Psoas muscle (tissue), 8 donors: ENCODE data around the gene RASD1. TPM values are rescaled to one million over a fixed set of nuclear protein-coding genes. Genes with fewer than 3 reads are reported as not detected.

Experiments
- ATAC-seq, 4 donors: fragments of 200-7000 bp; cut with Tn5 transposase; one replicate each; pipeline ENCODE4 v1.9.1; 2020; ENCODE audit warnings: moderate library complexity in 3 of 4, mild to moderate bottlenecking in 2 of 4
- DNase-seq, 2 donors: peaks; one replicate each; pipeline ENCODE4 v3.0.0-alpha.2; 2020
- H3K27ac ChIP-seq: fragments of 200-600 bp; one replicate; pipeline ENCODE4 v1.8.0; 2022
- H3K27me3 ChIP-seq, 3 donors: fragments of 200-600 bp in 1 of 3; one replicate each; pipeline versions ENCODE4 v1.6.1 to v1.8.0; 2013 to 2022; ENCODE audit warnings: low read length in 2 of 3, mild to moderate bottlenecking in 2 of 3, moderate library complexity in 1 of 3; ENCODE audit not compliant: insufficient read depth in 3 of 3
- H3K36me3 ChIP-seq, 2 donors: fragments of 200-600 bp in 1 of 2; one replicate each; pipeline versions ENCODE4 v1.6.1 to v1.8.0; 2013 to 2022; ENCODE audit warnings: low read depth in 1 of 2, mild to moderate bottlenecking in 1 of 2, moderate library complexity in 1 of 2; ENCODE audit not compliant: insufficient read depth in 1 of 2
- H3K4me1 ChIP-seq: fragments of 200-600 bp; one replicate; pipeline ENCODE4 v1.8.0; 2022
- H3K4me3 ChIP-seq: fragments of 200-600 bp; one replicate; pipeline ENCODE4 v1.8.0; 2022; ENCODE audit warnings: mild to moderate bottlenecking
- H3K9me3 ChIP-seq: fragments of 200-600 bp; one replicate; pipeline ENCODE4 v1.8.0; 2022
- CTCF ChIP-seq: fragments of 200-600 bp; IDR thresholded peaks from one replicate; pipeline ENCODE4 v1.8.0; 2022; ENCODE audit warnings: antibody characterized with exemption
- WGBS, 3 donors: extraction: QIAGEN DNeasy Blood & Tissue Kit; methylation state at CpG; one replicate each; pipeline versions ENCODE4 v1.1.6 to v1.1.7; 2013; 5-methylcytosine and 5-hydroxymethylcytosine counted together
- intact Hi-C, 2 donors: fragments of 100-400 bp; cut with DNase I; formaldehyde crosslinking; loops; one replicate each; pipeline versions ENCODE4 v1.11.0 to v1.14.2; 2022
- polyA plus RNA-seq, 3 donors: library from polyadenylated mRNA; stranded (reverse); fragments of 200-250 nt; gene quantifications; one replicate each; pipeline ENCODE4 v1.2.3, GENCODE V29; 2013
- total RNA-seq, 4 donors: library from RNA; stranded (reverse); fragmentation: NEBNext Ultra II Directional in 2 of 4; extraction: Animal tissue kit (Norgen Biotek cat#: 25700) in 2 of 4; gene quantifications; one replicate each; pipeline versions ENCODE4 v1.2.1 to v1.2.4, GENCODE V29; 2021 to 2023
- donor health status: healthy with polysubstance abuse.
- donor health status: DM: no; HTN: no; CAD: no; lungs with moderate emphysema.
- donor health status: Bipolar disorder and iron deficiency.
- donor health status: healthy.
- donor health status: DM: yes; HTN: yes; CAD: no.
- donor health status: DM: no; HTN: no; CAD: no.
- donor health status: DM: no; HTN: no; CAD: no.
- donor health status: DM: yes; HTN: yes; CAD: no.

The RASD1 gene
- total and polyA plus RNA-seq, 7 donors, result 4.4 to 436 (median 26.5) TPM

GRCh38 chr17:17469358-17469757 is 26.8 kb downstream of the RASD1 start:
- intact Hi-C loops, result loop anchor here in 1 of 2 donors (5.0 kb wide), 1 partner anchor 37 kb away; no protein-coding TSS in a partner anchor
- Histone ChIP-seq H3K36me3 (no peaks in the 10 kb centered on the region), H3K4me1 (no peaks in the 10 kb centered on the region), H3K9me3 (no peaks in the 10 kb centered on the region), H3K4me3 (no peak overlapping the region), H3K27ac (no peak overlapping the region), H3K27me3 (peaks cover 0 to 11% (median 2%) of the 10 kb centered on the region in 3 donors)
- no peak for DNase-seq
- ATAC-seq, result no peak
- 95 to 99% (median 97%) methylated on average over 4 of the region's 4 CpGs for WGBS, 3 donors
- TF ChIP-seq CTCF, result no peak

GRCh38 chr17:17468217-17469010 is 27.8 kb downstream of the RASD1 start:
- ATAC-seq, result no peak
- Histone ChIP-seq H3K4me1 (no peaks in the 10 kb centered on the region), H3K4me3 (no peak overlapping the region), H3K27me3 (peaks cover 0 to 10% (median 2%) of the 10 kb centered on the region in 3 donors), H3K27ac (no peak overlapping the region), H3K9me3 (no peaks in the 10 kb centered on the region), H3K36me3 (no peaks in the 10 kb centered on the region)
- intact Hi-C loops, result loop anchor here in 1 of 2 donors (5.0 kb wide), 1 partner anchor 36 kb away; no protein-coding TSS in a partner anchor
- no peak for TF ChIP-seq CTCF
- DNase-seq, result no peak
- 35 to 39% (median 38%) methylated on average over 5 of the region's 5 CpGs for WGBS, 3 donors

- intact Hi-C loops, result loop anchor here in 1 of 2 donors (5.0 kb wide), 1 partner anchor 35 kb away; no protein-coding TSS in a partner anchor
- DNase-seq (no peak), ATAC-seq (peak in 1 of 4 donors; percentile 32)
- WGBS, 3 donors, result 22 to 38% (median 26%) methylated on average over 5 of the region's 5 CpGs
- no peak overlapping the region for H3K27ac ChIP-seq
- no peaks in the 10 kb centered on the region for H3K4me1 ChIP-seq
- H3K4me3 ChIP-seq, result no peak overlapping the region
- no peaks in the 10 kb centered on the region for H3K9me3 ChIP-seq
- peaks cover 0 to 8% (median 2%) of the 10 kb centered on the region in 3 donors for H3K27me3 ChIP-seq
- TF ChIP-seq CTCF, result no peak
- H3K36me3 ChIP-seq, result no peaks in the 10 kb centered on the region
Observed at GRCh38 chr17:17467720-17468119, 28.5 kb downstream of the RASD1 start.

GRCh38 chr17:17467016-17467415 is 29.2 kb downstream of the RASD1 start:
- Histone ChIP-seq H3K9me3 (no peaks in the 10 kb centered on the region), H3K27me3 (peaks cover 0 to 8% (median 2%) of the 10 kb centered on the region in 3 donors), H3K4me1 (no peaks in the 10 kb centered on the region), H3K27ac (no peak overlapping the region), H3K36me3 (no peaks in the 10 kb centered on the region), H3K4me3 (no peak overlapping the region)
- WGBS, 3 donors, result 39 to 57% (median 42%) methylated on average over 5 of the region's 5 CpGs
- intact Hi-C loops, result loop anchor here in 1 of 2 donors (5.0 kb wide), 1 partner anchor 35 kb away; no protein-coding TSS in a partner anchor
- DNase-seq (no peak), ATAC-seq (no peak)
- TF ChIP-seq CTCF, result no peak
